GM12872 (cell line): Measurements from ENCODE around the gene VSTM2L.

ENCODE experiments used
- TF ChIP-seq, protein P1 (sequence below): IDR thresholded peaks from 3 replicates; pipeline ENCODE4 v1.5.1; 2011; ENCODE audit warnings: low read depth, mild to moderate bottlenecking, low read length, moderate library complexity; ENCODE audit not compliant: insufficient read depth

The VSTM2L gene

DNA sequence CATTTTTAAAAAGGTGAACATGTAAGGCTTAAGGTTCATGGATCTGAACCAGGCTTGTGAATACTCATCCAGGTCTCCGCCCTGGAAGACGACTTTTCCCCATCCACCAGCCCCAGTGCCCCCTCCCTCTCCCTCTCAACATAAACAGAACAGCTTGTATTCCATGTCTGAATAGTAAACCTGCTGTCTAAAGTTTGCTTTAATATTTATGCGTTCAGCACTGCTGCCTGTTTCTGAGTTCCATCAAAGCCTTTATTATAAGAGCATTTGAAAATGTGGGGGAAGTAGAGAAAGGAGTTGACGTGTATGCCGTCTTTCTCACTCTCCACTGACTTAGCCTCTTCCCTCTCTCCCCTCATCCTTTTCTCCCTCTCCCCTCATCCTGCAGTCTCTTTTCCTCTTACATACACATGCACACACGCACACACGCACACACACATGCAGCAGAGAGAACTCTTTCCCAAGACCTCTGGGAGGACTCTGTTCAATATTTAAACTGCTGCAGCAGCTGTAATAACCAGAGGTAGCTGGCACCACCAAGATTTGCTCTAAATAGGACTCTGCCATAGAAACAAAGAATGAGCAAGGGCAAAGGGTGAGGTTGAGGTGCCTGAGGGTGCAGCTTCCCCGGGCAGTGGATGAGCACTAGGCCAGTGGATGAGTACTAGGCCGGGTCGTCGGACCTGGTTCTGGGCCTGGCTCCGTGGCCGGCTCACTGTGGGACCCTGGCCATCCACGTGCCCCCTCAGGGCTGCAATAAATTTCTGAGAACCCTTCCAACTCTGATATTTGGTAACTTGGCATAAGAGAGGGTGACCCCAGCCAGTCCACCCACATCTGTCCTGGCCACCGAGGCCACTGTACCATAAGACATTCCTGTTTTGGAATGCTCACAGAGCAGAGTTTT is 35.4 kb upstream of the VSTM2L start:
- TF ChIP-seq, protein P1, sequence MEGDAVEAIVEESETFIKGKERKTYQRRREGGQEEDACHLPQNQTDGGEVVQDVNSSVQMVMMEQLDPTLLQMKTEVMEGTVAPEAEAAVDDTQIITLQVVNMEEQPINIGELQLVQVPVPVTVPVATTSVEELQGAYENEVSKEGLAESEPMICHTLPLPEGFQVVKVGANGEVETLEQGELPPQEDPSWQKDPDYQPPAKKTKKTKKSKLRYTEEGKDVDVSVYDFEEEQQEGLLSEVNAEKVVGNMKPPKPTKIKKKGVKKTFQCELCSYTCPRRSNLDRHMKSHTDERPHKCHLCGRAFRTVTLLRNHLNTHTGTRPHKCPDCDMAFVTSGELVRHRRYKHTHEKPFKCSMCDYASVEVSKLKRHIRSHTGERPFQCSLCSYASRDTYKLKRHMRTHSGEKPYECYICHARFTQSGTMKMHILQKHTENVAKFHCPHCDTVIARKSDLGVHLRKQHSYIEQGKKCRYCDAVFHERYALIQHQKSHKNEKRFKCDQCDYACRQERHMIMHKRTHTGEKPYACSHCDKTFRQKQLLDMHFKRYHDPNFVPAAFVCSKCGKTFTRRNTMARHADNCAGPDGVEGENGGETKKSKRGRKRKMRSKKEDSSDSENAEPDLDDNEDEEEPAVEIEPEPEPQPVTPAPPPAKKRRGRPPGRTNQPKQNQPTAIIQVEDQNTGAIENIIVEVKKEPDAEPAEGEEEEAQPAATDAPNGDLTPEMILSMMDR, result no peak

DNA sequence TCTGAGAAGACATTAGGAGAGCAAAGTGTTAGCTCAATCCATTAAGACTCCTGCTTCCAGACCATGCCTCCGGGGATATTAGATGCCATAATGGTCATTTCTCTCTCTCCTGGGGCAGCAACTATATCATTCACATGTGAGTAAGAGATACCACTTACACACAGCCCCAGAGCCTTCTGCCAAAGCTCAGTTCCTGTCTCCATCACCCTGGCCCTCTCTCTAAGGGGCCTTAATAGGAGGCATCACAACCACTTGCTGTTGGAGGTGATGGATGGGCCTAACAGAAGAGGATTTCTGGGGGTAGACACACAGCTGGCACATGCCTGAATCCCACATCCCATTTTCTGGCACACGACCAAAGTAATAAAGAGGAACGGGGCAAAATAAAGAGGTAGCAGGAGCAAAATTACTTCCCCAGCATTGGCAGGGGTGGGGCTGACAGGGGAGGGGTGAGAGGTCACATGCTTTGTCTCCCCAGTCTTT is 34.0 kb upstream of the VSTM2L start:
- TF ChIP-seq, protein P1, result no peak

DNA sequence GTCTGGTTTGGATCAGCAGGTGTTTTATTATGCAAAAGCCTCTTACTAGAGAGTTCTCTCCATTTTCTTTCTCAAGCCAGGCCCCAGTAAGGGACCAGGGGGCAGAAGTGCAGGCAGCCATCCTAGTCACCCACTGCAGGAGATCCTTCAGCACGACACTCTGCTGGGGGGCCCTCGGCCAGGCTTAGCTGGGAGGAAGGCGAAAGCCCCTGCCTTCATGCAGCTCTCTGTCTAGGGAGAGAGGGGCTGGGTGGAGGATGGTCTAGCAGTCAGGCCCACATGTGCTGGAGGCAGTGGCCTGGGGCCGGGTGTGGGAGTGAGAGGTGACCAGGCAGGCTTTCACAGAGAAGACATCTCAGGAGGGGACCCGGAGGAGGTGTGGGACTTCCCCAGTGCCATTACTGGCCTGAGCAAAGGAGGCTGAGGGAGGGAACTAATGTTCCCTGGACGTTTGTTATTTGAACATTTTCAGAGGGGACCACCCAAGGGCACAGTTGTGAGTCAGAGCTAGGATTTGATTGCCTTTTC is 33.5 kb upstream of the VSTM2L start:
- TF ChIP-seq, protein P1, result no peak

DNA sequence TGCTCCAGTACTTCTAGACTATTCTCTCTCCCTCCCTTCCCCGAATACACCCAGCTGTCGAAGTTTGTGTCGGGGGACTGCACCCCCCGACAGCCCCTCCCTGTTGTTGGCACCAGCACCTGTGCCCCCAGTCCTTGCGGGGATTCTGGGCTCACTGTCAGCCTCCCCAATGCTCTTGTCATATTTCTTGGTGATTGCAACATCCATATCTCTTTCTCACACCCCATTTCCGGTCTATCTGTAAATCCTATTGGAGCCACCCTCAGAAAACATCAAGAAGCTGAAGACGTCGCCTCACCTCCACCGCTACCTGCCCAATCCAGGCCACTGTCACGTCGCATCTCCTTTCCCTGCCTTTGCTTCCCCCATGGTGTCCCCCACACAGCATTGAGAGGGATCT is 32.6 kb upstream of the VSTM2L start:
- TF ChIP-seq, protein P1, result no peak

DNA sequence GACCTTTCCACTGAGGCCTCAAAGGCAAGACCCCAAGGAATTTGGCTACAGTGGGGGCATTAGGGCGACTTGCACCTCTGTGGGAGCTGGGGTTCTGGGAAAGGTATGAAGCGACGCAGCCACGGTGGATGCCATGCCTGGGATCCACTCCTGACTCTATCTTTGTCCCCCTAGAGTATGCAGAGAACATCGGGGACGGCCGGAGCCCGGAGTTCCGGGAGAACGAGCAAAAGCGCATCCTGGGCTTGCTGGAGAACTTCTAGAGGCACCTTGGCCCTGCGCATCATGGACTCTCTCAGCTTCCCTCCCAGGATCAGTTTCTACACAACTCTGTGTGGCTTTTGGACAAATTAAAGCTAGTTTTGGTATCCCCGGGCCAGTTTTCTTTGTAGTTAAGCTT is 31.2 kb upstream of the VSTM2L start:
- TF ChIP-seq, protein P1, result no peak

DNA sequence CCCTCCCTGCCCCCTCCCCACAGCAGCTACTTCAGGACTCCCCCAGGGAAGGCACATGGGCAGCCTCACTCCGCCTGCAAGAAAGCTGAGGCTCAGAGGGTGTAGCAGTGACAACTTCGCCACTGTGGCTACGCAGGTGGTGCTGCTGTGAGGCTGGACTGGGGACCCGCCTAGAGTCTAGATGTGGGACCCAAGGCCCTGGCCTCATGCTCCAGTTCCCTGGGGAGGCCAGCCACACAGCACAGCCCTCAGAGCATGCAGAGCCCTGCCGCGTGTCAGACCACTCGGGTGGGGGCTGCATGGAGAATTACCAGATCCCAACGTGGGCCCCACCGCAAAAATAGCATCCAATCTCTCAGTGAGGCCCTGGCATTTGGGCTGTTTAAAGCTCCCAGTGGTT is 30.8 kb upstream of the VSTM2L start:
- TF ChIP-seq, protein P1, result no peak

DNA sequence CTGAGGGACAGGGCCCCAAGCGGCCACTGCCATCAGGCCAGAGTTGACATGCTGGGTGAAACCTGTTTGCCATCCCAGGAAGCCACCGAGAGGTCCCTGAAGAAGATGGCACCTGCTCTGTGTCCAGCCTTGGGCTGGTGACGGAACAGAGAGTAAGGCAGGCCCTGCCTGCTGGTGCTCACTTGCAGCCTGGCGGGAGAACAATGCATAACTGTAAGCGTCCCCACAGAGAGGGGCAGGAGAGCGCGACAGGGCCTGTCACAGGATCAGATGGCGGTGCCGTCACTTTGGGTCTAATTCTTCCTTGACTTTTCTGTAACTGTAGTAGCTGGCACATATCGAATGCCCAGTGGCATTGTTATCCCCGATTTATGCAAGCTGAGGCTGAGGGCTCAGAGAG is 29.0 kb upstream of the VSTM2L start:
- TF ChIP-seq, protein P1, result no peak
